Esophagus (tissue), 2 donors: Measurements from ENCODE around the gene SYCP2L. TPM values are rescaled to one million over a fixed set of nuclear protein-coding genes. Genes with fewer than 3 reads are reported as not detected.

Experiments
- H3K27ac ChIP-seq, 2 donors: one replicate each; pipeline ENCODE4 v1.5.1; 2013; ENCODE audit warnings: low read depth in 2 of 2, mild to moderate bottlenecking in 2 of 2, inconsistent platforms in 1 of 2, low read length in 1 of 2, moderate library complexity in 1 of 2
- H3K27me3 ChIP-seq, 2 donors: one replicate each; pipeline ENCODE4 v1.6.1; 2013; ENCODE audit warnings: low read length in 2 of 2, control low read depth in 1 of 2, mild to moderate bottlenecking in 1 of 2; ENCODE audit not compliant: insufficient read depth in 2 of 2, control insufficient read depth in 1 of 2
- H3K36me3 ChIP-seq, 2 donors: one replicate each; pipeline ENCODE4 v1.6.1; 2013; ENCODE audit warnings: low read length in 1 of 2; ENCODE audit not compliant: control insufficient read depth in 2 of 2, insufficient read depth in 2 of 2
- H3K4me1 ChIP-seq, 2 donors: one replicate each; pipeline ENCODE4 v1.6.1; 2013; ENCODE audit warnings: low read length in 1 of 2; ENCODE audit not compliant: control insufficient read depth in 2 of 2, insufficient read depth in 2 of 2
- H3K4me3 ChIP-seq, 2 donors: one replicate each; pipeline ENCODE4 v1.5.1; 2013; ENCODE audit warnings: low read length in 2 of 2, mild to moderate bottlenecking in 2 of 2, low read depth in 1 of 2, moderate library complexity in 1 of 2
- H3K9me3 ChIP-seq, 2 donors: one replicate each; pipeline ENCODE4 v1.6.1; 2013; ENCODE audit warnings: mild to moderate bottlenecking in 2 of 2, low read depth in 1 of 2, low read length in 1 of 2, moderate library complexity in 1 of 2; ENCODE audit not compliant: control insufficient read depth in 2 of 2, insufficient read depth in 1 of 2
- WGBS, 2 donors: extraction: QIAGEN DNeasy Blood & Tissue Kit; methylation state at CpG; one replicate each; pipeline ENCODE4 v1.1.7; 2013; 5-methylcytosine and 5-hydroxymethylcytosine counted together
- polyA plus RNA-seq, 2 donors: library from polyadenylated mRNA; stranded (reverse); fragments of 200-250 nt; gene quantifications; one replicate each; pipeline ENCODE4 v1.2.3, GENCODE V29; 2013
- donor health status: healthy with polysubstance abuse.
- donor health status: Bipolar disorder and iron deficiency.

The SYCP2L gene
- polyA plus RNA-seq, 2 donors, result 0.13 to 0.63 TPM

DNA sequence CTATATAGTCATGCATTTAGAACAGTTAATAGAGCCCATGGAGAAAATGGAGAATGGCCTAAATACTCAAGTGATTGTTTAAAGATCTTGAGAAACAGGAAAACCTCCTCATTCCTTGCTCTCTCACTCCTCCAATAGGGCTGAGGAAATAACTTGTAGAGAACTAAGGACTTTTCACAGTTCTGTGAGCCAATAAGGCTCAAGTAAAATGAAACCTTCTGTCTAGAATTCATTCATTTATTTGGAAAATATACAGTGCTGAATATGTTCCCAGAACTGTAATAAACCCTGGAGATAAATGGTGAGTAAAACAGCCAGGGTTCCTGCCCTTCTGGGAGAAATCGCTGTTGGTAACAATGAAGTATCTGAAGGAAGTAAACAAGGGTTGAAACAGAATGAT, 122.0 kb downstream of the SYCP2L start:
- Histone ChIP-seq H3K4me3 (no peak overlapping the region), H3K36me3 (no peaks in the 10 kb centered on the region), H3K27me3 (no peaks in the 10 kb centered on the region), H3K27ac (no peak overlapping the region), H3K4me1 (no peaks in the 10 kb centered on the region), H3K9me3 (no peaks in the 10 kb centered on the region)
- 43 to 44% methylated on average over 1 of the region's 1 CpG for WGBS, 2 donors

DNA sequence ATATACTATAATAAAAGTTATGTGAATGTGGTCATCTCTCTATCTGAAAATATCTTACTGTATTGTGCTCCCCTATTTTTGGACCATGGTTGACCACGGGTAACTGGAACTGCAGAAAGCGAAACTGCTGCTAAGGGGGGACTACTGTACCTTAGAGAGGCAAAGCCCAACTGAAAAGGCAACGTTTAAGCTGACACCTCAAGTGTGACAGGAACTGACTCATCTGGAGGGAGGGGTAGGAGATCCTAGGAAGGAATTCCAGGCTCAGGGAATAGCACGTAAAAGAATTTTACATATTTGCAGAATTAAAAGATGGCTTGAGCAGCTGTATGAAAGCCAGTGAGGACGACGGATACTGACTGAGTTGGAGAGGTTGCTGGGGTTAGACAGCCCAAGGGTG, 122.5 kb downstream of the SYCP2L start:
- Histone ChIP-seq H3K4me3 (no peak overlapping the region), H3K27me3 (no peaks in the 10 kb centered on the region), H3K36me3 (no peaks in the 10 kb centered on the region), H3K4me1 (no peaks in the 10 kb centered on the region), H3K9me3 (no peaks in the 10 kb centered on the region), H3K27ac (no peak overlapping the region)
- WGBS, 2 donors, result 57 to 65% methylated on average over 6 of the region's 6 CpGs

DNA sequence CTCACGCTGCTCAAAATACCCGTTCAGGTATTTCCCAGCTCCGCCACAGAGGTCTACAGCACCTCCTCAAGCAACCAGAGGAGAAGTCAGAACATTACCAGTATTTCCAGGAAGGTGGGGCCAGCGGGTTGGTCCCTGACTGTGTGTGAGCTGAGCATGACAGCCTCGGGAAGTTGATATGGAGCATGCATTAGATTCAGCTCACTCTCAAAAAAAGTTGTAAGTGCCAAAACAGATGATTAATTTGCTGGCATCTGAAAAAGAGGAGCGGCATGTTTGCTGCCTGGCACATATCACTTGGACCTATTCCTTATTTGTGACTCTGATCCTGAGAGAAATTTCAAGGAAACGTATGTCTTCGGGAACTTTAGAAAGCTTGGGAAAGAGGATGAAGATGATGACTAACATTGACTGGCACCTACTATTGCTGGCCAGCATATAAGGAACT, 125.0 kb downstream of the SYCP2L start:
- Histone ChIP-seq H3K9me3 (no peaks in the 10 kb centered on the region), H3K27me3 (no peaks in the 10 kb centered on the region), H3K36me3 (no peaks in the 10 kb centered on the region), H3K27ac (no peak overlapping the region), H3K4me3 (no peak overlapping the region), H3K4me1 (no peaks in the 10 kb centered on the region)
- WGBS, 2 donors, result 34 to 40% methylated on average over 8 of the region's 8 CpGs

DNA sequence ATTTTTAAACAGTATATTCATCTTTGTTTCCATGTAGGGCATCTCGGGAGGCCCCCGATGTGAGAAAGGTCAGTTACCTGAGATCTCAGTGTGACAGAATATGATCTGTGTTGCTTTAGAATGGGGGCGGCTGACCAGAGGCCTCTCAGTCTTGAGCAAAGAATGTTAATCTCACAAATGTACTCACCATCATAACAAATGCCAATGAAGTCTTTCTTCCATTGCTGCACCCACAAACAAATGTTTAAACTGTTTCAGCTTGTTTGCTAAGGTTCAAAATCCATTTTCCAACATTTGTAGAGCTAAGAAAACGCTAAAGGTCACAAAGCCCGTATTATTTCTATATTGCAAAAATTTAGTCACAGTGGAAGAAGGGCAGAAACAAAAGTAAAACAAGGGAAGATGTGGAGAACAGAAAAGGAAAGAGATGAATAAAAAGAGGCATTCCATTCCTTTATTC, 125.5 kb downstream of the SYCP2L start:
- Histone ChIP-seq H3K4me3 (no peak overlapping the region), H3K4me1 (no peaks in the 10 kb centered on the region), H3K9me3 (no peaks in the 10 kb centered on the region), H3K36me3 (no peaks in the 10 kb centered on the region), H3K27ac (no peak overlapping the region), H3K27me3 (no peaks in the 10 kb centered on the region)
- 36 to 54% methylated on average over 5 of the region's 5 CpGs for WGBS, 2 donors

DNA sequence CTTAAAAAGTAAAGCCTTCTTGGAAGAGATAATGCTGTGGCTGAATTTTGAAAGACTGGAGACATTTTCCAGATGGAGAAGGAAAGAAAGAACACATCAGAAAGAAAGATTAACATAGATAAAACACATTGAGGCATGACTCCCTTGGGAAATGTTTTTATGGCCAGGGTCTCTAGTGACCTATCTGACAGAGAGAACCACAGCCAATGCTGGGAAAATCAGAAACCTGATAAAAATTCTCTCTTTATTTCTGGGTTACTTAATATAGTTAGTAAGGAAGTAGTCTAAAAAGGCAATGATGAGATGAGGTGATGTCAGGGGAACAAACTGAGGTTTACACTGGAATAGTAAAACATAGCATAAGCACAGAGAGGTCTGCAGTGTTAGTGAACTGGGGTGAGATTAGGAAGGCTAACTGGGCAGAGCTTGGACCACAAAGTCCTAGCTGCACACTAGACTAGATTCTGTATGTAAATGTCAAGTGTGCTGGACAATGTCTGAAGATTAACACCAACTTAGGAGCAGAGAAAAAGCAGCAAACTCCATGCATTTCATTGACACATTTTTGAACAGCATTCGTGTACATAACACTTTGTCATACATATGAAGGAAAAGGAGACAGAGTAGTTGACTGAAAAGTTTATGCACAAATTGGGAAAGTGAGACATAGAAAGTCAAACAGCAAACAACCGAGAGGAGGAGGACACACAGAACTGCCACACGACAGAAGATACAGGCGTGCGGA, 126.3 kb downstream of the SYCP2L start:
- H3K4me1 ChIP-seq, result no peaks in the 10 kb centered on the region
- 87 to 91% methylated on average over 5 of the region's 5 CpGs for WGBS, 2 donors
- H3K9me3 ChIP-seq, result no peaks in the 10 kb centered on the region

DNA sequence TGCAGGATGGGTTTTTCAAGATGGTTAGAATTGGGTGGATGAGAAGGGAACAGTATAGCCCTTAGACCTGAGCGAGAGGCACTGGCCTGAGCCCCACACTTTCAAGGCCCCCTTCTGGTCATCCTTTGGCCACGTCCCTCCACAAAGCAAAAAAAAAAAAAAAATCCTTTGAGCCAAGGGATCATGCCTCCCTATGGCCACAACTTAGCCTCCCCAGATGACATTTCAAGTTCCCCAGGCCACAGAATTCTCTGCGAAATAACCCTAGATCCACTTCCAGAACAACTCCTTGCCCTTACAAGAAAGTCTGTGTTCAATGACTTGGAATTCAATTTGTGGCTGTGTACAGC, 126.8 kb downstream of the SYCP2L start:
- 90 to 95% methylated on average over 3 of the region's 3 CpGs for whole genome bisulfite sequencing, 2 donors
- H3K4me1 ChIP-seq, result no peaks in the 10 kb centered on the region
- H3K4me3 ChIP-seq, result no peak overlapping the region
- no peaks in the 10 kb centered on the region for H3K36me3 ChIP-seq
- H3K27me3 ChIP-seq, result no peaks in the 10 kb centered on the region
- H3K27ac ChIP-seq, result no peak overlapping the region
- no peaks in the 10 kb centered on the region for H3K9me3 ChIP-seq

More for the DNA sequence above, 126.3 kb downstream of the SYCP2L start:
- Histone ChIP-seq H3K27ac (no peak overlapping the region), H3K27me3 (no peaks in the 10 kb centered on the region), H3K36me3 (no peaks in the 10 kb centered on the region), H3K4me3 (no peak overlapping the region)

DNA sequence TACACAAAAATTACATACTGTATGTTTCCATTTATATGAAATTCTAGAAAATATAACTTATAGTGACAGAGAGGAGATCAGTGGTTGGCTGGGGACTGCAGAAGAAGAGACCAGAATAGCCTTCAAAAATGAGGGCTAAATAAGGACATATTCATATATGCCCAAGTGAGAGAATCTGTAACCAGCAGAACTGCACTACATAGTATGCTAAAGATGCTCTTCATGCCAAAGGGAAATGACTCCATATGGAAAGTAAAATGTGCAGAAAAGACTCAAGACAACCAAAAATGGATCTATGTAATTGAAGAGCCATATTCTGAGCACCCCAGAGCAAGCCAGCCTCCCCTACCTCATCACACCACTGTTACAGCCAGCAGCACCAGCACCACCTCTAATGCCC, 128.2 kb downstream of the SYCP2L start:
- H3K36me3 ChIP-seq, result no peaks in the 10 kb centered on the region
- no peaks in the 10 kb centered on the region for H3K9me3 ChIP-seq
- no peak overlapping the region for H3K27ac ChIP-seq
- no peaks in the 10 kb centered on the region for H3K4me1 ChIP-seq
- no peak overlapping the region for H3K4me3 ChIP-seq
- no peaks in the 10 kb centered on the region for H3K27me3 ChIP-seq

DNA sequence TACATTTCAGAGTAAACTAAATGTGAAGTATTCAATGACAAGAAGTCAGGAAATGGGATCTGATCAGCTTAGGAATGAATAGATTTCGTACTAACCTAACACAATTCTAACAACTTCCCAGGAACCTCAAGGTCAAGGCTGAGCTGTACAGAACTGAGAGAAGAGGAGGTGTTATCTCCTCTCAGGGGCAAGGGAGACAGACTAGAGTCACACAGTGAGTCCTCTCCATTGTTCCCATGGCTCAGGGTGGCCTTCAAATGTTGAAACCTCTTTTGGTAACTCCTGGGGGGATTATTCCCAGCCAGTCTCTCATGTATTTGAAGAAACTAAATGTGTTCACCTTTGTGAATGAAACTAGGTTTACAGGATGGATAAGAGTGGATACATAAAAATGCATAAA, 129.6 kb downstream of the SYCP2L start:
- H3K27me3 ChIP-seq, result no peaks in the 10 kb centered on the region
- 41 to 90% methylated on average over 1 of the region's 1 CpG for WGBS, 2 donors

DNA sequence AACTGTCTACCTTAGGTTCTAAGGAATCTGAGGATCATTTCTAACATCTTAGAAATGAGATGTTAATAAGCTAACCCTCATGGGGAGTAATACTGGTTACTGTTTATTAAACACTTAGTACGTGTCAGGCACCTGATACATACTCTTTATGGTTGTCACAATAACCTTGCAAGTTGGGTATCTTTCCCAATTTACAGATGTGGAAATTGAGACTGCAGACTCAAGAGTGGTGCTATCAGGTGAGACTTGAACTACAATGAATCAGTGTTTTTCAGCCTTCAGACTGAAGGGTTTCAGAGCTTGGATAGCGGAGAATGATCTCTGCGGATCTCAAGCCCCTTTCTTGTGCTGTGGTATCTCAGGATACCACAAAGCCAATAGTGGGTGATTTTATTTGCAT, 130.2 kb downstream of the SYCP2L start:
- H3K27me3 ChIP-seq, result no peaks in the 10 kb centered on the region
- no peaks in the 10 kb centered on the region for H3K9me3 ChIP-seq
- WGBS, 2 donors, result 94 to 98% methylated on average over 3 of the region's 3 CpGs
- H3K4me1 ChIP-seq, result no peaks in the 10 kb centered on the region
- H3K4me3 ChIP-seq, result no peak overlapping the region
- no peaks in the 10 kb centered on the region for H3K36me3 ChIP-seq
- H3K27ac ChIP-seq, result no peak overlapping the region

More for the DNA sequence above, 129.6 kb downstream of the SYCP2L start:
- no peaks in the 10 kb centered on the region for H3K4me1 ChIP-seq
- H3K27ac ChIP-seq, result no peak overlapping the region
- H3K4me3 ChIP-seq, result no peak overlapping the region
- H3K9me3 ChIP-seq, result no peaks in the 10 kb centered on the region
- H3K36me3 ChIP-seq, result no peaks in the 10 kb centered on the region

DNA sequence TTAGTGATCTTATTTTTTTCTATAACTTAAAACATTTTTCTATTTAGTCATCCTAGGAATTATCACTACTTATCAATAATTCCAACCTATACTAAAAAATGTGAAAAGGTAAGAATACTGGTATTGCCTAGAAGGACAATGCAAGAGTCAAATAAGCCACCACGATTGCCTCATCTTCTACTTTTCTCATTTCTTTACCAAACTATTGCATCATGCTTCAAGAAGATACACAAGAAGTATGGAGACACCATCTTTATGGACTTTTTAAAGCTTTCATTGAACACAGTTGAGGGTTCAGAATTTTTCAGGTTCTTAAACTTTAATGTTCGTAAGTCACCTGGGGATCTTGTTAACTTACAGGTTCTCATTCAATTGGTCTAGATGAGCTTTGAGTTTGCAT, 131.4 kb downstream of the SYCP2L start:
- no peak overlapping the region for H3K27ac ChIP-seq
- no peak overlapping the region for H3K4me3 ChIP-seq
- WGBS, 2 donors, result 87 to 89% methylated on average over 2 of the region's 2 CpGs
- H3K27me3 ChIP-seq, result no peaks in the 10 kb centered on the region
- H3K9me3 ChIP-seq, result no peaks in the 10 kb centered on the region
- H3K4me1 ChIP-seq, result no peaks in the 10 kb centered on the region
- H3K36me3 ChIP-seq, result no peaks in the 10 kb centered on the region
